HCT116 (cell line): ENCODE results near the gene F11R. TPM values are rescaled to one million over a fixed set of nuclear protein-coding genes. Genes with fewer than 3 reads are reported as not detected.

Source experiments
- ATAC-seq: fragments of 200-7000 bp; cut with Tn5 transposase; 2 replicates; pipeline ENCODE4 v1.9.1; 2020; ENCODE audit warnings: mild to moderate bottlenecking, moderate library complexity
- BruUV-seq: library from RNA; stranded (reverse); fragments of 400-500 nt; replicated peaks from 2 replicates; lab custom pipeline; 2021; lab: Mats Ljungman, UMichigan
- CTCF ChIA-PET: fragments of 300-600 bp; sonication (Branson Sonifier 250); formaldehyde crosslinking; loops from one replicate; lab custom pipeline; 2021; ENCODE audit warnings: antibody characterized with exemption; lab: Charles Lee
- POLR2A ChIA-PET: fragments of 300-600, 350-600 bp; sonication (Branson Sonifier 250); formaldehyde crosslinking; loops from one replicate; lab custom pipeline; 2021; ENCODE audit warnings: antibody characterized with exemption; lab: Charles Lee
- RAD21 ChIA-PET, 2 experiments: fragments of 300-600 bp; sonication (Branson Sonifier 250); formaldehyde crosslinking; loops; one replicate each; lab custom pipeline; 2023; ENCODE audit warnings: low total read pairs in 2 of 2; ENCODE audit not compliant: uncharacterized antibody in 2 of 2, unreplicated experiment in 2 of 2, low non-redundant PET in 1 of 2; lab: Charles Lee
- DNase-seq: peaks from one replicate; pipeline ENCODE4 v3.0.0-alpha.2; 2010; ENCODE audit warnings: low read depth, low spot score
- H2AFZ ChIP-seq: fragments of 200-600 bp; shearing (Covaris generic), sonication (generic); 2 replicates; pipeline ENCODE4 v1.6.1; 2017; ENCODE audit warnings: low read depth, mixed run types, mixed read lengths, antibody characterized with exemption, low read length; ENCODE audit not compliant: poor library complexity, severe bottlenecking
- H3K27ac ChIP-seq: 2 replicates; pipeline ENCODE4 v1.5.1; 2012; ENCODE audit warnings: low read depth, low read length
- H3K27me3 ChIP-seq: fragments of 200-600 bp; sonication (generic); 2 replicates; pipeline ENCODE4 v1.6.1; 2016; ENCODE audit warnings: mixed run types, low read length, mixed read lengths; ENCODE audit not compliant: insufficient read depth
- H3K36me3 ChIP-seq, 2 experiments: fragments of 200-500 bp in 1 of 2; fragments of 200-600 bp in 1 of 2; sonication (Bioruptor generic) in 1 of 2; sonication (generic) in 1 of 2; 2 replicates each; pipeline versions ENCODE4 v1.5.1 to v1.6.1; 2014 to 2016; ENCODE audit warnings: low read length in 2 of 2, inconsistent platforms in 1 of 2, mixed read lengths in 1 of 2, mixed run types in 1 of 2; ENCODE audit not compliant: insufficient read depth in 2 of 2, control insufficient read depth in 1 of 2
- H3K4me1 ChIP-seq, 2 experiments: fragments of 200-600 bp in 1 of 2; sonication (generic) in 1 of 2; 2 replicates each; pipeline versions ENCODE4 v1.5.1 to v1.6.1; 2012 to 2017; ENCODE audit warnings: low read length in 2 of 2, inconsistent platforms in 1 of 2, mild to moderate bottlenecking in 1 of 2, mixed read lengths in 1 of 2, mixed run types in 1 of 2, moderate library complexity in 1 of 2; ENCODE audit not compliant: insufficient read depth in 2 of 2, control insufficient read depth in 1 of 2
- H3K4me2 ChIP-seq: fragments of 200-600 bp; sonication (generic); 2 replicates; pipeline ENCODE4 v1.6.1; 2017; ENCODE audit warnings: mixed run types, low read length, mixed read lengths
- H3K4me3 ChIP-seq, 2 experiments: fragments of 200-600 bp in 1 of 2; sonication (generic) in 1 of 2; replicated peaks in 1 of 2; 2 replicates each; pipeline ENCODE4 v1.5.1; 2011 to 2016; ENCODE audit warnings: low read length in 2 of 2, control low read depth in 1 of 2, low read depth in 1 of 2, mild to moderate bottlenecking in 1 of 2, mixed read lengths in 1 of 2, mixed run types in 1 of 2
- H3K79me2 ChIP-seq: fragments of 200-600 bp; sonication (generic); 2 replicates; pipeline ENCODE4 v1.6.1; 2017; ENCODE audit warnings: mild to moderate bottlenecking, mixed run types, low read length, moderate library complexity, mixed read lengths; ENCODE audit not compliant: insufficient read depth
- H3K9ac ChIP-seq: fragments of 200-600 bp; sonication (generic); 2 replicates; pipeline ENCODE4 v1.6.1; 2016; ENCODE audit warnings: low read length, mixed read lengths
- H3K9me2 ChIP-seq: fragments of 200-600 bp; sonication (generic), shearing (Covaris generic); 2 replicates; pipeline ENCODE4 v1.6.1; 2017; ENCODE audit warnings: mixed run types, mild to moderate bottlenecking, moderate library complexity; ENCODE audit not compliant: insufficient read depth
- H3K9me3 ChIP-seq, 2 experiments: fragments of 200-500 bp in 1 of 2; fragments of 200-600 bp in 1 of 2; sonication (Bioruptor generic) in 1 of 2; sonication (generic) in 1 of 2; 2 replicates each; pipeline ENCODE4 v1.6.1; 2014 to 2017; ENCODE audit warnings: low read length in 2 of 2, mixed read lengths in 2 of 2, inconsistent platforms in 1 of 2, low read depth in 1 of 2, mild to moderate bottlenecking in 1 of 2, mixed run types in 1 of 2, moderate library complexity in 1 of 2; ENCODE audit not compliant: control insufficient read depth in 1 of 2, insufficient read depth in 1 of 2
- H4K20me1 ChIP-seq: fragments of 200-600 bp; sonication (generic), shearing (Covaris generic); 2 replicates; pipeline ENCODE4 v1.6.1; 2017; ENCODE audit warnings: mixed run types, mild to moderate bottlenecking, moderate library complexity; ENCODE audit not compliant: insufficient read depth
- CBX3 ChIP-seq: IDR thresholded peaks from 2 replicates; pipeline ENCODE4 v1.6.1; 2012; ENCODE audit warnings: low read depth
- CEBPB ChIP-seq: IDR thresholded peaks from 2 replicates; pipeline ENCODE4 v1.6.1; 2012; ENCODE audit warnings: low read depth
- EGR1 ChIP-seq: IDR thresholded peaks from 2 replicates; pipeline ENCODE4 v1.6.1; 2012; ENCODE audit warnings: low read depth
- ELF1 ChIP-seq: IDR thresholded peaks from 2 replicates; pipeline ENCODE4 v1.6.1; 2012; ENCODE audit warnings: low read depth, borderline replicate concordance
- EZH2 ChIP-seq: fragments of 200-600 bp; sonication (generic); IDR thresholded peaks from 2 replicates; pipeline ENCODE4 v1.6.1; 2017; ENCODE audit warnings: antibody characterized with exemption, mixed run types
- EZH2phosphoT487 ChIP-seq: fragments of 200-600 bp; IDR thresholded peaks from 2 replicates; pipeline ENCODE4 v1.6.1; 2018; ENCODE audit warnings: antibody characterized with exemption, borderline replicate concordance
- FOSL1 ChIP-seq: IDR thresholded peaks from 2 replicates; pipeline ENCODE4 v1.6.1; 2012; ENCODE audit warnings: low read depth
- POLR2A ChIP-seq: IDR thresholded peaks from 2 replicates; pipeline ENCODE4 v1.7.0; 2011; ENCODE audit warnings: borderline replicate concordance; ENCODE audit not compliant: insufficient read depth, insufficient read length; ENCODE audit errors: extremely low read depth
- RAD21 ChIP-seq: IDR thresholded peaks from 2 replicates; pipeline ENCODE4 v1.6.1; 2012; ENCODE audit warnings: low read depth, mild to moderate bottlenecking
- SIN3A ChIP-seq: IDR thresholded peaks from 2 replicates; pipeline ENCODE4 v1.6.1; 2012; ENCODE audit warnings: low read depth
- SP1 ChIP-seq: IDR thresholded peaks from 2 replicates; pipeline ENCODE4 v1.6.1; 2012; ENCODE audit warnings: low read depth
- SRF ChIP-seq: IDR thresholded peaks from 2 replicates; pipeline ENCODE4 v1.6.1; 2012; ENCODE audit warnings: low read depth
- YY1 ChIP-seq: IDR thresholded peaks from 2 replicates; pipeline ENCODE4 v1.6.1; 2011; ENCODE audit warnings: low read length, low read depth, moderate library complexity, mild to moderate bottlenecking; ENCODE audit not compliant: insufficient replicate concordance; ENCODE audit errors: extremely low read depth
- ZFX ChIP-seq: fragments of 450-650 bp; IDR thresholded peaks from 2 replicates; pipeline ENCODE4 v1.6.1; 2017
- ZNF274 ChIP-seq: fragments of 200-500 bp; sonication (Bioruptor generic); IDR thresholded peaks from 2 replicates; pipeline ENCODE4 v1.6.1; 2014; ENCODE audit warnings: mild to moderate bottlenecking, low read depth, low read length, inconsistent platforms
- intact Hi-C: fragments of 100-400 bp; cut with micrococcal nuclease; formaldehyde crosslinking; loops from 2 replicates; pipeline ENCODE4 v1.10.0; 2022
- total RNA-seq: library from RNA; stranded (reverse); gene quantifications from one replicate; pipeline ENCODE4 v1.2.1, GENCODE V29; 2021; ENCODE audit not compliant: unreplicated experiment
- TF ChIP-seq, protein P1 (sequence below): IDR thresholded peaks from 2 replicates; pipeline ENCODE4 v1.6.1; 2012
- TF ChIP-seq, protein P2 (sequence below): IDR thresholded peaks from 2 replicates; pipeline ENCODE4 v1.6.1; 2011; ENCODE audit warnings: mild to moderate bottlenecking, low read length, moderate library complexity; ENCODE audit not compliant: insufficient replicate concordance; ENCODE audit errors: extremely low read depth
- TF ChIP-seq, protein P3 (sequence below): IDR thresholded peaks from 2 replicates; pipeline ENCODE4 v1.6.1; 2012

The F11R gene
- total RNA-seq, 1 experiment from 2014 or later, result 86.7 TPM

DNA sequence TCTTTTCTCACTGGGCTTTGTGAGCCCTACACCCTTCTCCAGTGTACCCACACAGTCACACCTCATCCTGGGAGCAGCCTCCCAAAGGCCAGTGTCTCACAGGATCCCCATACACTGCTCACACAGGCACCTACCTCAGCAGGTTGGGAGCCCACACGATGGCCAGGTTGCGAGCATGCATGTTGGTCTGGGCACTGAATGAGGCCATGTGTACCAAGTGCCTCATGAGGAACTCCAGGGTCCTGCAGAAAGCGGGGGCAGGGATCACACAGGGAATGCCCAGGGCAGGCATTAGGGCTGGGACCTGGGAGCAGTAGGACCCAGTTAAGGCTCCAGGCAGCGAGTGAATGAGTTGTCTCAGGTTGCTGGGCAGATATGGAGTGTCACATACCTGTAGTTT is 33.3 kb upstream of the F11R start:
- Histone ChIP-seq H3K9me2 (no peaks in the 10 kb centered on the region), H3K27ac (no peak overlapping the region), H3K27me3 (no peaks in the 10 kb centered on the region), H3K4me3 (no peak overlapping the region), H3K79me2 (no peaks in the 10 kb centered on the region), H3K9ac (no peak overlapping the region), H4K20me1 (no peaks in the 10 kb centered on the region), H3K9me3 (no peaks in the 10 kb centered on the region), H3K36me3 (no peaks in the 10 kb centered on the region), H3K4me2 (no peak overlapping the region), H2AFZ (no peak overlapping the region), H3K4me1 (peaks cover 0 to 9% of the 10 kb centered on the region in 2 experiments; a peak in 2 of 4 replicates)
- ChIA-PET CTCF (interaction anchor here (1.3 kb wide), 1 partner anchor 8 kb away, joined by 5 read pairs; the partner anchor contains the start of gene USF1), POLR2A (interaction anchor here (1.4 kb wide), 1 partner anchor 9 kb away, joined by 6 read pairs; the partner anchor contains the start of gene USF1), RAD21 (no interaction called here)
- ATAC-seq (no peak), DNase-seq (no peak)
- intact Hi-C loops, result no loop called here
- BruUV-seq, result no TSS peak
- no peak for TF ChIP-seq ZNF274
- TF ChIP-seq, protein P1, sequence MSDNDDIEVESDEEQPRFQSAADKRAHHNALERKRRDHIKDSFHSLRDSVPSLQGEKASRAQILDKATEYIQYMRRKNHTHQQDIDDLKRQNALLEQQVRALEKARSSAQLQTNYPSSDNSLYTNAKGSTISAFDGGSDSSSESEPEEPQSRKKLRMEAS, result no peak
- no peak for TF ChIP-seq ELF1
- TF ChIP-seq SRF, result no peak
- TF ChIP-seq CEBPB, result no peak
- TF ChIP-seq ZFX, result no peak
- no peak for TF ChIP-seq POLR2A
- no peak for TF ChIP-seq EZH2
- no peak for TF ChIP-seq YY1
- TF ChIP-seq SIN3A, result no peak
- TF ChIP-seq SP1, result no peak
- no peak for TF ChIP-seq EZH2phosphoT487
- no peak for TF ChIP-seq EGR1
- no peak for TF ChIP-seq CBX3
- no peak for TF ChIP-seq RAD21
- TF ChIP-seq, protein P2, sequence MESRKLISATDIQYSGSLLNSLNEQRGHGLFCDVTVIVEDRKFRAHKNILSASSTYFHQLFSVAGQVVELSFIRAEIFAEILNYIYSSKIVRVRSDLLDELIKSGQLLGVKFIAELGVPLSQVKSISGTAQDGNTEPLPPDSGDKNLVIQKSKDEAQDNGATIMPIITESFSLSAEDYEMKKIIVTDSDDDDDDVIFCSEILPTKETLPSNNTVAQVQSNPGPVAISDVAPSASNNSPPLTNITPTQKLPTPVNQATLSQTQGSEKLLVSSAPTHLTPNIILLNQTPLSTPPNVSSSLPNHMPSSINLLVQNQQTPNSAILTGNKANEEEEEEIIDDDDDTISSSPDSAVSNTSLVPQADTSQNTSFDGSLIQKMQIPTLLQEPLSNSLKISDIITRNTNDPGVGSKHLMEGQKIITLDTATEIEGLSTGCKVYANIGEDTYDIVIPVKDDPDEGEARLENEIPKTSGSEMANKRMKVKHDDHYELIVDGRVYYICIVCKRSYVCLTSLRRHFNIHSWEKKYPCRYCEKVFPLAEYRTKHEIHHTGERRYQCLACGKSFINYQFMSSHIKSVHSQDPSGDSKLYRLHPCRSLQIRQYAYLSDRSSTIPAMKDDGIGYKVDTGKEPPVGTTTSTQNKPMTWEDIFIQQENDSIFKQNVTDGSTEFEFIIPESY, result no peak
- TF ChIP-seq FOSL1, result no peak
- TF ChIP-seq, protein P3, sequence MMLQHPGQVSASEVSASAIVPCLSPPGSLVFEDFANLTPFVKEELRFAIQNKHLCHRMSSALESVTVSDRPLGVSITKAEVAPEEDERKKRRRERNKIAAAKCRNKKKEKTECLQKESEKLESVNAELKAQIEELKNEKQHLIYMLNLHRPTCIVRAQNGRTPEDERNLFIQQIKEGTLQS, result no peak
